Measurements from ENCODE around the gene TM4SF5. TPM values are rescaled to one million over a fixed set of nuclear protein-coding genes. Genes with fewer than 3 reads are reported as not detected.

The TM4SF5 gene
- total and polyA plus RNA-seq, 2 of the 8 experiments (the other 6 are each of a cell fraction or from before 2014, with no cell fraction given), result not detected

DNA sequence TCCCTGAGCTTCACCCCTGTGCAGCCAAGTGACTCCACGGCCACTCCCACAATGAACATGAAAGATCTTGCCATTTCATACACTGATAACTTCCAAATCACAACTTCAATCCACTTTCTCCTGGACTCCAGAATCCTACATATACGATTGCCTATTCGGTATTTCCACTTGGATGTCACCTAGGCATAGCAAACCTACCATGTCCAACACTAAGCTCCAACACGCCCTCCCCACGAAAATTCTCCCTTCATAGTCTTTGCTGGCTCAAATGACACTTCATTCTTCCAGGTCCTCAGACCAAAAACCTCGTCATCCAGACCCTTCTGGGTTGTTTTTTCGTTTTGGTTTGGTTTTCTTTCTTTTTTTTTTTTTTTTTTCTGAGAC lies 19.0 kb downstream of the TM4SF5 start (continued):
- TF ChIP-seq EGR1 (IDR thresholded peaks at IDR 0.05; ENCODE audit: borderline replicate concordance, low read depth, low read length), result no peak
